Measurements from ENCODE around the gene GALR2. TPM values are rescaled to one million over a fixed set of nuclear protein-coding genes. Genes with fewer than 3 reads are reported as not detected.
A peak's percentile ranks its signal among the peaks of the same experiment; 100 is the strongest.

Gene GALR2
- total and polyA plus RNA-seq, 9 donors, result 0.16 TPM; not detected in 8

DNA sequence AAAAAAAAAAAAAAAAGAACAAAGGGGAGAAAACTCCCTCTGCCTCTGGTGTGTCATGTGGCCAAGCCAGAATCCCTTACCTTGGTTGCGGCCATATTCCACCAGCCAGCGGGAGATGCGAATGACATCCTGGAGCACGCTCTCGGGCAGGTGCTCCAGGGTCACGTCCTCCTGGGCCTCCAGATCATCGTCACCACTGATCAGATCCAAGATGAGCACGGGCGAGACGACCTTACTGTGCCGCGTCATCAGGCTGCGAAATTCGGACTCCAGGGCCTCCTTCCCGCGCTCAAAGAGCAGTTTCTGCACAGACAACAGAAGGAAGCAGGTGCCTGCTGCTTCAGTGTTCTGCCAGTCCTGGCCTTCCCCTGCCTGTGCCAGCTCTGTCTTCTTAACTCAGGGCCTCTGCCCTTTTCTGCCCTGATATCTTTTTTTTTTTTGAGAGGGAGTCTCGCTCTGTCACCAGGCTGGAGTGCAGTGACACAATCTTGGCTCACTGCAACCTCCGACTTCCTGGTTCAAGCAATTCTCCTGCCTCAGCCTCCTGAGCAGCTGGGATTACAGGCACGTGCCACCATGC lies 23.2 kb downstream of the GALR2 start:
- Histone ChIP-seq H3K27me3 (ENCODE audit: control insufficient read depth, insufficient read depth, low read length) (no peaks in the 10 kb centered on the region), H3K4me3 (ENCODE audit: low read length) (no peak overlapping the region), H3K27ac (ENCODE audit: low read length) (no peak overlapping the region), H3K9me3 (replicated peaks; ENCODE audit: control insufficient read depth, low read depth, low read length) (no peaks in the 10 kb centered on the region), H3K36me3 (ENCODE audit: control insufficient read depth, insufficient read depth, low read length) (peaks cover 79% of the 10 kb centered on the region), H3K4me1 (ENCODE audit: control insufficient read depth, insufficient read depth, low read length) (peaks cover 8% of the 10 kb centered on the region)
- 95% methylated on average over 17 of the region's 19 CpGs for WGBS (ENCODE audit: insufficient coverage)
- no peak for DNase-seq

- Histone ChIP-seq H3K27ac (ENCODE audit: low read length) (peak overlapping the region; percentile 86), H3K27me3 (ENCODE audit: control insufficient read depth, insufficient read depth, low read length) (no peaks in the 10 kb centered on the region), H3K4me1 (ENCODE audit: control insufficient read depth, insufficient read depth, low read length) (peaks cover 23% of the 10 kb centered on the region), H3K9me3 (replicated peaks; ENCODE audit: control insufficient read depth, low read depth, low read length) (no peaks in the 10 kb centered on the region), H3K4me3 (ENCODE audit: low read length) (peak overlapping the region; percentile 82), H3K36me3 (ENCODE audit: control insufficient read depth, insufficient read depth, low read length) (peaks cover 35% of the 10 kb centered on the region)
- DNase-seq, result no peak
- 0% methylated on average over 1 of the region's 4 CpGs for WGBS (ENCODE audit: insufficient coverage)
Observed at GRCh38 chr17:76102944-76103273, 28.3 kb downstream of the GALR2 start.

GRCh38 chr17:76103274-76104139 lies 28.9 kb downstream of the GALR2 start, which contains the start of gene EXOC7:
TSS of gene EXOC7 (minus strand) at chr17:76103787. CDS start at chr17:76103692, 95 bp downstream.
- peak; percentile 97 for DNase-seq
- peaks cover 31% of the 10 kb centered on the region for H3K36me3 ChIP-seq (ENCODE audit: control insufficient read depth, insufficient read depth, low read length)
- peak within 1 kb of the TSS; percentile 86 for H3K27ac ChIP-seq (ENCODE audit: low read length)
- no peaks in the 10 kb centered on the region for H3K27me3 ChIP-seq (ENCODE audit: control insufficient read depth, insufficient read depth, low read length)
- H3K4me1 ChIP-seq (ENCODE audit: control insufficient read depth, insufficient read depth, low read length), result peaks cover 23% of the 10 kb centered on the region
- peak within 1 kb of the TSS; percentile 82 for H3K4me3 ChIP-seq (ENCODE audit: low read length)
- 4% methylated on average over 52 of the region's 55 CpGs for WGBS (ENCODE audit: insufficient coverage)
- no peaks in the 10 kb centered on the region for H3K9me3 ChIP-seq (replicated peaks; ENCODE audit: control insufficient read depth, low read depth, low read length)

DNA sequence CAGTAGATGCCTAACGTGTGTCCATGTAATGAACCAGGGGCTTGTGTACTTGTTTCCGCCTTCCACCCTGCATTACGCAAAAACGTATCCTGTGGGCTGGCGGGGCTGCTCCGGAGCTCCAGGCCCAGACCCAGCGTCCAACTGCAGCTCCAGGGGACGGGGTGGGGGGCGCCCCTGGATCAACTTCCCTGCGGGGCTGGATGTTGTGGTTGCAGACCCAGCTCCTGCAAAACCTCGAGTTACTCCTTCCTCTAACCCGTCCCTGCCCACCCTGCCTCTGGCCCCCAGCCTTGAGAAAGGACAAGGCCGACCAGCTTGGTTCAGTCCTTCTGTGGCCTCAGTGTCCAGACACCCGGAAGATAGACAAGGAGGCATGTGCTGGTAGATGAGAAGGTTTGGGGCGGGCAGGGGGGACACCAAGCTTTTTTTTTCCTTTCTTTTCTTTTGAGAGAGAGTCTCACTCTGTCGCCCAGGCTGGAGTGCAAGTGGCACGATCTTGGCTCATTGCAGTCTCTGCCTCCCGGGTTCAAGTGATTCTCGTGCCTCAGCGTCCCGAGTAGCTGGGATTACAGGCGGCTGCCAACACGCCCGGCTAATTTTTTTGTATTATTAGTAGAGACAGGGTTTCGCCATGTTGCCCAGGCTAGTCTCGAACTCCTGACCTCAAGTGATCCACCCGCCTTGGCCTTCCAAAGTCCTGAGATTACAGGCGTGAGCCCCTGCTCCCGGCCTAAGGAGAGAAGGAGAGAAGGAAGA lies 29.7 kb downstream of the GALR2 start:
- peak overlapping the region; percentile 86 for H3K27ac ChIP-seq (ENCODE audit: low read length)

DNA sequence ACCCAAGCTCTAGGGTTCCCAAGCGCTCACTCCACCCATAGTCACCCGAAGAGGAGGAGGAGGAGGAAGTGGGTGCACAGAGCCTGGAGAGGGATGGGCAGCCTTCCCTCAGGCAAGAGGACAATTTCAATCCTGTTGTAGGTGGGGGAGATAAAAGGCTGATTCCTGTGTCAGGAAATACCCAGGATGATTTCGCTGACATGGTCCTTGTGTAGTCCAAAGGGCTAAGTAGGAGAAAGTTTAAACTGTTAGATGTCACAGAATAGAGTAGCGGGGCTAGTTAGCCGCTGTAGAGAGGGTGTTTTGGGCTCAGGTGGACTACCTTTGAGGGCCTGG lies 30.3 kb downstream of the GALR2 start:
- DNase-seq, result no peak
- Histone ChIP-seq H3K9me3 (replicated peaks; ENCODE audit: control insufficient read depth, low read depth, low read length) (no peaks in the 10 kb centered on the region), H3K4me3 (ENCODE audit: low read length) (no peak overlapping the region), H3K27ac (ENCODE audit: low read length) (no peak overlapping the region), H3K4me1 (ENCODE audit: control insufficient read depth, insufficient read depth, low read length) (peaks cover 23% of the 10 kb centered on the region), H3K36me3 (ENCODE audit: control insufficient read depth, insufficient read depth, low read length) (peaks cover 21% of the 10 kb centered on the region), H3K27me3 (ENCODE audit: control insufficient read depth, insufficient read depth, low read length) (no peaks in the 10 kb centered on the region)
- 75% methylated on average over 2 of the region's 5 CpGs for WGBS (ENCODE audit: insufficient coverage)

More for the DNA sequence above, 29.7 kb downstream of the GALR2 start:
- peak overlapping the region; percentile 82 for H3K4me3 ChIP-seq (ENCODE audit: low read length)
- no peaks in the 10 kb centered on the region for H3K27me3 ChIP-seq (ENCODE audit: control insufficient read depth, insufficient read depth, low read length)
- H3K36me3 ChIP-seq (ENCODE audit: control insufficient read depth, insufficient read depth, low read length), result peaks cover 27% of the 10 kb centered on the region
- WGBS (ENCODE audit: insufficient coverage), result 85% methylated on average over 15 of the region's 29 CpGs
- DNase-seq, result no peak
- no peaks in the 10 kb centered on the region for H3K9me3 ChIP-seq (replicated peaks; ENCODE audit: control insufficient read depth, low read depth, low read length)
- H3K4me1 ChIP-seq (ENCODE audit: control insufficient read depth, insufficient read depth, low read length), result peaks cover 23% of the 10 kb centered on the region

- no CpG with 5 or more reads among the region's 3 CpGs for WGBS (ENCODE audit: insufficient coverage)
- Histone ChIP-seq H3K27ac (ENCODE audit: low read length) (peak overlapping the region; percentile 31), H3K4me3 (ENCODE audit: low read length) (no peak overlapping the region), H3K36me3 (ENCODE audit: control insufficient read depth, insufficient read depth, low read length) (peaks cover 5% of the 10 kb centered on the region), H3K9me3 (replicated peaks; ENCODE audit: control insufficient read depth, low read depth, low read length) (no peaks in the 10 kb centered on the region), H3K27me3 (ENCODE audit: control insufficient read depth, insufficient read depth, low read length) (no peaks in the 10 kb centered on the region), H3K4me1 (ENCODE audit: control insufficient read depth, insufficient read depth, low read length) (peaks cover 23% of the 10 kb centered on the region)
- DNase-seq, result no peak
Observed at GRCh38 chr17:76106703-76107102, 32.1 kb downstream of the GALR2 start.

- H3K4me1 ChIP-seq (ENCODE audit: control insufficient read depth, insufficient read depth, low read length), result peaks cover 18% of the 10 kb centered on the region
- WGBS (ENCODE audit: insufficient coverage), result no CpG with 5 or more reads among the region's 6 CpGs
- DNase-seq, result no peak
Observed at GRCh38 chr17:76107509-76107908, 32.9 kb downstream of the GALR2 start.

GRCh38 chr17:76111956-76112355 lies 37.4 kb downstream of the GALR2 start:
- WGBS (ENCODE audit: insufficient coverage), result no CpG with 5 or more reads among the region's 2 CpGs
- no peak for DNase-seq
- H3K27ac ChIP-seq (ENCODE audit: low read length), result no peak overlapping the region
- no peak overlapping the region for H3K4me3 ChIP-seq (ENCODE audit: low read length)
- no peaks in the 10 kb centered on the region for H3K36me3 ChIP-seq (ENCODE audit: control insufficient read depth, insufficient read depth, low read length)
- no peaks in the 10 kb centered on the region for H3K9me3 ChIP-seq (replicated peaks; ENCODE audit: control insufficient read depth, low read depth, low read length)
- H3K4me1 ChIP-seq (ENCODE audit: control insufficient read depth, insufficient read depth, low read length), result no peaks in the 10 kb centered on the region
- H3K27me3 ChIP-seq (ENCODE audit: control insufficient read depth, insufficient read depth, low read length), result no peaks in the 10 kb centered on the region

More at GRCh38 chr17:76107509-76107908, 32.9 kb downstream of the GALR2 start:
- Histone ChIP-seq H3K27me3 (ENCODE audit: control insufficient read depth, insufficient read depth, low read length) (no peaks in the 10 kb centered on the region), H3K4me3 (ENCODE audit: low read length) (no peak overlapping the region), H3K36me3 (ENCODE audit: control insufficient read depth, insufficient read depth, low read length) (no peaks in the 10 kb centered on the region), H3K27ac (ENCODE audit: low read length) (no peak overlapping the region), H3K9me3 (replicated peaks; ENCODE audit: control insufficient read depth, low read depth, low read length) (no peaks in the 10 kb centered on the region)

GRCh38 chr17:76115138-76115754 lies 40.7 kb downstream of the GALR2 start:
- WGBS (ENCODE audit: insufficient coverage), result 89% methylated on average over 1 of the region's 7 CpGs
- no peaks in the 10 kb centered on the region for H3K27me3 ChIP-seq (ENCODE audit: control insufficient read depth, insufficient read depth, low read length)
- H3K9me3 ChIP-seq (replicated peaks; ENCODE audit: control insufficient read depth, low read depth, low read length), result no peaks in the 10 kb centered on the region
- no peak for DNase-seq
- no peaks in the 10 kb centered on the region for H3K4me1 ChIP-seq (ENCODE audit: control insufficient read depth, insufficient read depth, low read length)
- H3K4me3 ChIP-seq (ENCODE audit: low read length), result no peak overlapping the region
- H3K36me3 ChIP-seq (ENCODE audit: control insufficient read depth, insufficient read depth, low read length), result no peaks in the 10 kb centered on the region
- H3K27ac ChIP-seq (ENCODE audit: low read length), result no peak overlapping the region

All from muscle of leg (tissue), 11 donors.